Stimulated activated naive CD8-positive, alpha-beta T cell treated with anti-CD3 and anti-CD28 coated beads, Interleukin-15, Interleukin-2, amounts not matched to agents 100 U/mL and 50 U/mL, for 24 hours (primary cell): ENCODE results near the gene LRP10.
A peak's percentile ranks its signal among the peaks of the same experiment; 100 is the strongest.
"Not testable (repeated sequence)": the region's sequence is repeated elsewhere in the genome, so short reads cannot be mapped to it uniquely, and the experiment has no call there.

Source experiments
- ATAC-seq: fragments of 150-1000 bp; cut with Tn5 transposase; one replicate; pipeline ENCODE4 v1.10.0; 2021
- DNase-seq: peaks from one replicate; pipeline ENCODE4 v3.0.0; 2021

Gene LRP10

GRCh38 chr14:22871224-22872032, at the start of gene LRP10:
Gene LRP10 (plus strand): TSS chr14:22871740. CDS start chr14:22872304, 564 bp downstream.
- peak; percentile 86 for ATAC-seq
- peak; percentile 81 for DNase-seq

GRCh38 chr14:22822016-22822570, 49.4 kb upstream of the LRP10 start:
- ATAC-seq (no peak), DNase-seq (no peak)

- ATAC-seq, result peak; percentile 80
- DNase-seq, result peak; percentile 76
Measured at GRCh38 chr14:22822571-22823098, 48.9 kb upstream of the LRP10 start.

- DNase-seq (no peak), ATAC-seq (peak; percentile 14)
Measured at GRCh38 chr14:22824711-22825359, 46.7 kb upstream of the LRP10 start.

- ATAC-seq, DNase-seq: not testable (repeated sequence)
Measured at GRCh38 chr14:22829076-22829660, 42.4 kb upstream of the LRP10 start.

GRCh38 chr14:22829661-22830442, 41.7 kb upstream of the LRP10 start, which contains the start of gene MRPL52:
Gene MRPL52 (plus strand): TSS chr14:22829887. CDS start chr14:22829913, 26 bp downstream.
- ATAC-seq, result peak; percentile 95

GRCh38 chr14:22830443-22831010, 41.0 kb upstream of the LRP10 start:
- DNase-seq (no peak), ATAC-seq (no peak)

More at GRCh38 chr14:22829661-22830442, 41.7 kb upstream of the LRP10 start, which contains the start of gene MRPL52:
- peak; percentile 89 for DNase-seq

GRCh38 chr14:22835505-22835904, 36.0 kb upstream of the LRP10 start:
- ATAC-seq (no peak), DNase-seq (no peak)

GRCh38 chr14:22836301-22837113, 35.0 kb upstream of the LRP10 start, which contains the start of gene MMP14:
Gene MMP14 (plus strand): TSS chr14:22836585. CDS start chr14:22836818, 233 bp downstream.
- DNase-seq (no peak), ATAC-seq (no peak)

GRCh38 chr14:22837114-22837749, 34.3 kb upstream of the LRP10 start:
- ATAC-seq (no peak), DNase-seq (peak; percentile 34)

GRCh38 chr14:22837750-22838538, 33.6 kb upstream of the LRP10 start:
- ATAC-seq (no peak), DNase-seq (no peak)

GRCh38 chr14:22838631-22839041, 32.9 kb upstream of the LRP10 start:
- ATAC-seq (no peak), DNase-seq (no peak)

GRCh38 chr14:22839159-22839779, 32.3 kb upstream of the LRP10 start:
- no peak for DNase-seq
- no peak for ATAC-seq

- DNase-seq, result no peak
- no peak for ATAC-seq
Measured at GRCh38 chr14:22841311-22841710, 30.2 kb upstream of the LRP10 start.

- no peak for ATAC-seq
- no peak for DNase-seq
Measured at GRCh38 chr14:22841769-22842168, 29.8 kb upstream of the LRP10 start.

GRCh38 chr14:22842211-22843122, 29.1 kb upstream of the LRP10 start:
- DNase-seq (no peak), ATAC-seq (no peak)
